Measurements from ENCODE around the gene RPL37.
"Not testable (repeated sequence)": the region's sequence is repeated elsewhere in the genome, so short reads cannot be mapped to it uniquely, and the experiment has no call there.

RPL37 gene

GRCh38 chr5:40832345-40832744 is 2.7 kb downstream of the RPL37 start:
- no peak for DNase-seq

- DNase-seq: no peak
Measured at GRCh38 chr5:40831346-40832210, 3.4 kb downstream of the RPL37 start.

- DNase-seq: no peak
Measured at GRCh38 chr5:40829748-40830533, 5.1 kb downstream of the RPL37 start.

- no peak for DNase-seq
Measured at GRCh38 chr5:40828690-40829661, 6.0 kb downstream of the RPL37 start.

- DNase-seq: no peak
Measured at GRCh38 chr5:40828021-40828631, 6.9 kb downstream of the RPL37 start.

- no peak for DNase-seq
Measured at GRCh38 chr5:40827188-40827977, 7.6 kb downstream of the RPL37 start.

GRCh38 chr5:40826489-40827187 is 8.4 kb downstream of the RPL37 start:
- DNase-seq: no peak

GRCh38 chr5:40825461-40826043 is 9.5 kb downstream of the RPL37 start:
- DNase-seq: not testable (repeated sequence)

GRCh38 chr5:40823459-40823858 is 11.6 kb downstream of the RPL37 start:
- no peak for DNase-seq

GRCh38 chr5:40813698-40814281 is 21.2 kb downstream of the RPL37 start:
- DNase-seq: no peak

GRCh38 chr5:40812125-40812524 is 22.9 kb downstream of the RPL37 start:
- no peak for DNase-seq

GRCh38 chr5:40801771-40802562 is 33.1 kb downstream of the RPL37 start:
- no peak for DNase-seq

- no peak for DNase-seq
Measured at GRCh38 chr5:40799258-40799657, 35.8 kb downstream of the RPL37 start.

- DNase-seq: no peak
Measured at GRCh38 chr5:40798801-40799210, 36.2 kb downstream of the RPL37 start.

GRCh38 chr5:40798012-40798800 is 36.8 kb downstream of the RPL37 start, which contains the start of gene PRKAA1:
Gene PRKAA1, minus strand, starts transcription at chr5:40798374. Its CDS starts 185 bp downstream, at chr5:40798189.
- DNase-seq: peak; percentile 87

- peak; percentile 19 for DNase-seq
Measured at GRCh38 chr5:40797273-40798011, 37.6 kb downstream of the RPL37 start.

- no peak for DNase-seq
Measured at GRCh38 chr5:40796487-40796889, 38.5 kb downstream of the RPL37 start.
